ENCODE measurements around the gene CYP2W1. TPM values are rescaled to one million over a fixed set of nuclear protein-coding genes. Genes with fewer than 3 reads are reported as not detected.

CYP2W1 gene
- total and polyA plus RNA-seq, 10 of the 15 experiments (the other 5 are each of a cell fraction or from before 2014, with no cell fraction given), result not detected

DNA sequence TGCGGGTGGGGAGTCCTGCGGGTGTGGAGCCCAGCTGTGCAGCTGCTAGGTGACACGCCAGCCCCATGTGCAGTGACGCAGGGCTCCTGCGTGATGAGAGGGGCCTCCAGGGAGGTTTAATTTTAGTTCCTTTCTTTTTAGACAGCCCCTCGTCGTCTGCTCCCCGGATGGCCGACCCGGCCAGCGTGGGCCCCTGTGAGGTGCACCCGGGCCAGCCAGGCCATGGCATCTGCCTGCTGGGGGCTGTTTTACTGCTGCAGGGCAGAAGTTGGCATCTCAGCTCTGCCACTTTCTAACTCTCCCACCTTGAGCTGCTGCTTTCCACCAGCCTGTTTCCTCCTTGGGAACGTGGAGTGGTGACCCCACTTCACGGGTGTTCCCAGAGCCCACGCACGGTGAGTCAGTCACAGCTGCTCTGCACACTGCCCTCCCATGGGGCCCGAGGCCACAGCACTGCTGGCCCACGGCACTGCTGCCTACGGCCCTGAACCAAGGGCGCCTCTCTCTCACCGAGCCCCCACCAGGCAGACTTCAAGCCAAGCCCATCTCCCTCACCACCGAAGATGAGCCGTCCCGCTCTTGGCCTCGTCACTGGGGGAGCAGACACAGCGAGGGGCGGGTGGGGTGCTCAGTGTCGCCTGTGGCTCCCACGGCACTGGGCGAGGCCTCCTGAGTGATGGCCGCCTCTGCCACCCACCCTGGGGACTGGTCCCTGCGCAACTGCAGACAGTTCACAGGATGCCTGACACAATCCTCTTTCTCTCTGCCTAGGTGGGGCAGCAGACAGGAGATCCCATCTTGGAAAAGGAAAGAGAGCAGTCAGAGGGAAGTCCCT lies 21.3 kb downstream of the CYP2W1 start (continued):
- TF ChIP-seq YY1 (IDR thresholded peaks at IDR 0.05; ENCODE audit: low read depth, low read length), result no peak
- no peak for TF ChIP-seq EZH2 (IDR thresholded peaks at IDR 0.05; ENCODE audit: borderline replicate concordance, control insufficient read depth, low read depth, low read length)
- TF ChIP-seq POLR2AphosphoS2 (IDR thresholded peaks at IDR 0.05; ENCODE audit: low read depth, low read length), result no peak
- no peak for TF ChIP-seq MEF2A (IDR thresholded peaks at IDR 0.05; ENCODE audit: insufficient read depth, low read depth, low read length)
- TF ChIP-seq RB1 (IDR thresholded peaks at IDR 0.05; ENCODE audit: borderline replicate concordance), result no peak
- TF ChIP-seq MTA2 (IDR thresholded peaks at IDR 0.05; ENCODE audit: low read depth), result no peak
- no peak for TF ChIP-seq ZBED1 (IDR thresholded peaks at IDR 0.05; ENCODE audit: borderline replicate concordance)
- no peak for TF ChIP-seq ZSCAN29 (IDR thresholded peaks at IDR 0.05)
- peak in 1 of 2 experiments; percentile 51; a peak in 2 of 4 replicates for TF ChIP-seq BHLHE40 (IDR thresholded peaks at IDR 0.05; ENCODE audit: borderline replicate concordance in 1 of 2, low read depth in 2 of 2, low read length in 1 of 2)
- no peak for TF ChIP-seq STAT1 (conservative IDR thresholded peaks at IDR 0.05)
- TF ChIP-seq ZNF207 (IDR thresholded peaks at IDR 0.05; ENCODE audit: borderline replicate concordance), result no peak
- no peak for TF ChIP-seq LARP7 (IDR thresholded peaks at IDR 0.05)
- TF ChIP-seq CBX3 (IDR thresholded peaks at IDR 0.05; ENCODE audit: borderline replicate concordance, low read depth), result no peak
- TF ChIP-seq KLF5 (IDR thresholded peaks at IDR 0.05; ENCODE audit: partially characterized antibody), result no peak
- TF ChIP-seq, protein P1, sequence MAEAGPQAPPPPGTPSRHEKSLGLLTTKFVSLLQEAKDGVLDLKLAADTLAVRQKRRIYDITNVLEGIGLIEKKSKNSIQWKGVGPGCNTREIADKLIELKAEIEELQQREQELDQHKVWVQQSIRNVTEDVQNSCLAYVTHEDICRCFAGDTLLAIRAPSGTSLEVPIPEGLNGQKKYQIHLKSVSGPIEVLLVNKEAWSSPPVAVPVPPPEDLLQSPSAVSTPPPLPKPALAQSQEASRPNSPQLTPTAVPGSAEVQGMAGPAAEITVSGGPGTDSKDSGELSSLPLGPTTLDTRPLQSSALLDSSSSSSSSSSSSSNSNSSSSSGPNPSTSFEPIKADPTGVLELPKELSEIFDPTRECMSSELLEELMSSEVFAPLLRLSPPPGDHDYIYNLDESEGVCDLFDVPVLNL (IDR thresholded peaks at IDR 0.05; ENCODE audit: low read depth, low read length), result no peak
- no peak for TF ChIP-seq RCOR1 (conservative IDR thresholded peaks at IDR 0.05; ENCODE audit: low read depth, low read length)
- TF ChIP-seq, protein P2, sequence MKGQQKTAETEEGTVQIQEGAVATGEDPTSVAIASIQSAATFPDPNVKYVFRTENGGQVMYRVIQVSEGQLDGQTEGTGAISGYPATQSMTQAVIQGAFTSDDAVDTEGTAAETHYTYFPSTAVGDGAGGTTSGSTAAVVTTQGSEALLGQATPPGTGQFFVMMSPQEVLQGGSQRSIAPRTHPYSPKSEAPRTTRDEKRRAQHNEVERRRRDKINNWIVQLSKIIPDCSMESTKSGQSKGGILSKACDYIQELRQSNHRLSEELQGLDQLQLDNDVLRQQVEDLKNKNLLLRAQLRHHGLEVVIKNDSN (IDR thresholded peaks at IDR 0.05; ENCODE audit: borderline replicate concordance, extremely low read length, insufficient read depth, low read depth, low read length), result no peak
- TF ChIP-seq MEF2B (IDR thresholded peaks at IDR 0.05; ENCODE audit: partially characterized antibody, poor library complexity, severe bottlenecking), result peak; percentile 60
- TF ChIP-seq, protein P3, sequence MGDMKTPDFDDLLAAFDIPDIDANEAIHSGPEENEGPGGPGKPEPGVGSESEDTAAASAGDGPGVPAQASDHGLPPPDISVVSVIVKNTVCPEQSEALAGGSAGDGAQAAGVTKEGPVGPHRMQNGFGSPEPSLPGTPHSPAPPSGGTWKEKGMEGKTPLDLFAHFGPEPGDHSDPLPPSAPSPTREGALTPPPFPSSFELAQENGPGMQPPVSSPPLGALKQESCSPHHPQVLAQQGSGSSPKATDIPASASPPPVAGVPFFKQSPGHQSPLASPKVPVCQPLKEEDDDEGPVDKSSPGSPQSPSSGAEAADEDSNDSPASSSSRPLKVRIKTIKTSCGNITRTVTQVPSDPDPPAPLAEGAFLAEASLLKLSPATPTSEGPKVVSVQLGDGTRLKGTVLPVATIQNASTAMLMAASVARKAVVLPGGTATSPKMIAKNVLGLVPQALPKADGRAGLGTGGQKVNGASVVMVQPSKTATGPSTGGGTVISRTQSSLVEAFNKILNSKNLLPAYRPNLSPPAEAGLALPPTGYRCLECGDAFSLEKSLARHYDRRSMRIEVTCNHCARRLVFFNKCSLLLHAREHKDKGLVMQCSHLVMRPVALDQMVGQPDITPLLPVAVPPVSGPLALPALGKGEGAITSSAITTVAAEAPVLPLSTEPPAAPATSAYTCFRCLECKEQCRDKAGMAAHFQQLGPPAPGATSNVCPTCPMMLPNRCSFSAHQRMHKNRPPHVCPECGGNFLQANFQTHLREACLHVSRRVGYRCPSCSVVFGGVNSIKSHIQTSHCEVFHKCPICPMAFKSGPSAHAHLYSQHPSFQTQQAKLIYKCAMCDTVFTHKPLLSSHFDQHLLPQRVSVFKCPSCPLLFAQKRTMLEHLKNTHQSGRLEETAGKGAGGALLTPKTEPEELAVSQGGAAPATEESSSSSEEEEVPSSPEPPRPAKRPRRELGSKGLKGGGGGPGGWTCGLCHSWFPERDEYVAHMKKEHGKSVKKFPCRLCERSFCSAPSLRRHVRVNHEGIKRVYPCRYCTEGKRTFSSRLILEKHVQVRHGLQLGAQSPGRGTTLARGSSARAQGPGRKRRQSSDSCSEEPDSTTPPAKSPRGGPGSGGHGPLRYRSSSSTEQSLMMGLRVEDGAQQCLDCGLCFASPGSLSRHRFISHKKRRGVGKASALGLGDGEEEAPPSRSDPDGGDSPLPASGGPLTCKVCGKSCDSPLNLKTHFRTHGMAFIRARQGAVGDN (IDR thresholded peaks at IDR 0.05), result peak; percentile 75; the same call in 1 of the 2 replicates
- TF ChIP-seq CREB1 (IDR thresholded peaks at IDR 0.05; ENCODE audit: low read depth), result peak; percentile 56
- TF ChIP-seq ZNF384 (IDR thresholded peaks at IDR 0.05; ENCODE audit: borderline replicate concordance, low read depth, low read length), result no peak
- TF ChIP-seq JUNB (IDR thresholded peaks at IDR 0.05), result no peak
- TF ChIP-seq IKZF1 (conservative IDR thresholded peaks at IDR 0.05), result 0 out of 2 replicates have a peak, but pooled peaks have one; percentile 12
- TF ChIP-seq SPI1 (IDR thresholded peaks at IDR 0.05; ENCODE audit: borderline replicate concordance, insufficient read depth, low read depth, low read length), result peak; percentile 15; the same call in 1 of the 2 replicates
